A673 (cell line): ENCODE data around the gene CELF4. TPM values are rescaled to one million over a fixed set of nuclear protein-coding genes. Genes with fewer than 3 reads are reported as not detected.
A peak's percentile ranks its signal among the peaks of the same experiment; 100 is the strongest.

Source experiments
- BruUV-seq: library from RNA; stranded (reverse); fragments of 400-500 nt; replicated peaks from 2 replicates; lab custom pipeline; 2021; lab: Mats Ljungman, UMichigan
- CTCF ChIA-PET: fragments of 300-600 bp; sonication (Branson Sonifier 250); formaldehyde crosslinking; loops from one replicate; lab custom pipeline; 2022; ENCODE audit warnings: antibody characterized with exemption; lab: Charles Lee
- POLR2A ChIA-PET: fragments of 300-600 bp; sonication (Branson Sonifier 250); formaldehyde crosslinking; loops from one replicate; lab custom pipeline; 2022; ENCODE audit warnings: antibody characterized with exemption; ENCODE audit not compliant: low non-redundant PET; lab: Charles Lee
- DNase-seq: peaks from one replicate; pipeline ENCODE4 v3.0.0-alpha.2; 2015; ENCODE audit warnings: low spot score
- H3K27ac ChIP-seq: fragments of 200-600 bp; sonication (generic); 2 replicates; pipeline ENCODE4 v1.5.1; 2016; ENCODE audit warnings: mixed run types, low read depth, mild to moderate bottlenecking, mixed read lengths, antibody characterized with exemption, low read length; ENCODE audit not compliant: poor library complexity, severe bottlenecking
- H3K27me3 ChIP-seq: fragments of 200-600 bp; sonication (generic); replicated peaks from 2 replicates; pipeline ENCODE4 v1.6.1; 2017; ENCODE audit warnings: mixed run types, low read depth, mild to moderate bottlenecking, mixed read lengths, antibody characterized with exemption, low read length; ENCODE audit not compliant: insufficient read depth, poor library complexity
- H3K36me3 ChIP-seq: fragments of 200-600 bp; sonication (generic); 2 replicates; pipeline ENCODE4 v1.6.1; 2016; ENCODE audit warnings: mixed run types, mild to moderate bottlenecking, mixed read lengths, antibody characterized with exemption, low read length; ENCODE audit not compliant: insufficient read depth, poor library complexity, severe bottlenecking
- H3K4me1 ChIP-seq: fragments of 200-600 bp; sonication (generic); 2 replicates; pipeline ENCODE4 v1.6.1; 2017; ENCODE audit warnings: mixed run types, mild to moderate bottlenecking, mixed read lengths, antibody characterized with exemption, low read length; ENCODE audit not compliant: insufficient read depth, poor library complexity, severe bottlenecking
- H3K4me3 ChIP-seq: fragments of 200-600 bp; sonication (generic); 2 replicates; pipeline ENCODE4 v1.5.1; 2016; ENCODE audit warnings: low read depth, mixed run types, mild to moderate bottlenecking, mixed read lengths, low read length; ENCODE audit not compliant: poor library complexity, severe bottlenecking
- H3K9me3 ChIP-seq: fragments of 200-600 bp; sonication (generic); 2 replicates; pipeline ENCODE4 v1.6.1; 2016; ENCODE audit warnings: mixed run types, low read depth, mild to moderate bottlenecking, mixed read lengths, antibody characterized with exemption, low read length; ENCODE audit not compliant: poor library complexity, severe bottlenecking
- EZH2 ChIP-seq: fragments of 200-600 bp; sonication (generic); IDR thresholded peaks from 2 replicates; pipeline ENCODE4 v1.6.1; 2017; ENCODE audit warnings: borderline replicate concordance, low read depth, mild to moderate bottlenecking, mixed read lengths, antibody characterized with exemption, low read length; ENCODE audit not compliant: poor library complexity, severe bottlenecking
- intact Hi-C: fragments of 100-400 bp; cut with micrococcal nuclease; formaldehyde crosslinking; loops from one replicate; pipeline ENCODE4 v1.10.0; 2022; ENCODE audit not compliant: unreplicated experiment
- total RNA-seq: library from RNA; stranded (reverse); gene quantifications from 2 replicates; pipeline ENCODE4 v1.2.3, GENCODE V29; 2021
- TF ChIP-seq, protein P1 (sequence below): fragments of 300-800, 200-600 bp; sonication (generic); conservative IDR thresholded peaks from 2 replicates; pipeline ENCODE4 v1.5.1; 2017; ENCODE audit warnings: low read depth, mild to moderate bottlenecking, antibody characterized with exemption, low read length, moderate library complexity, mixed read lengths

CELF4 gene
- total RNA-seq, 1 experiment from 2014 or later, result not detected

DNA sequence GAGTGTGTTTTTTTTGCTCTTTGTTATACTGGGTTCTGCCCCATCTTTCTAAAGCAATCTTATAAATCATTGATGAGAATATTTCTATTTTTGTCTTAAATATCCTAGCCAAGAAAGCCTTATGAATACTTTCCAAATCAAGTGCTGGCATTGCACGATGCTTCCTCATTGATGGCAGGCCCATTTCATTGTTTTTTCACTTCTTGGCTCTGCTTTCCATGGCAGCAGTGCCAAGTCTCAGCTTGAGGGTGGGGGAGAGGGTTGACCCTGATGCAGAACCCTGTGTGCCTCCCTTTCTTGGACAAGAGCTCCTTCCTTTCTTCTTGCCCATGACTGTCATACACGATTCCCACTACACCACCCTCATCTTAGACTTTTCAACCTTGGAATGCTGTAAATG, 16.7 kb upstream of the CELF4 start:
- no peak for DNase-seq
- H3K36me3 ChIP-seq, result no peaks in the 10 kb centered on the region
- H3K27ac ChIP-seq, result no peak overlapping the region
- H3K4me3 ChIP-seq, result no peak overlapping the region
- POLR2A ChIA-PET, result no interaction called here
- H3K9me3 ChIP-seq, result no peaks in the 10 kb centered on the region
- BruUV-seq, result no TSS peak
- peaks cover 5% of the 10 kb centered on the region for H3K27me3 ChIP-seq
- TF ChIP-seq EZH2, result no peak
- TF ChIP-seq, protein P1, sequence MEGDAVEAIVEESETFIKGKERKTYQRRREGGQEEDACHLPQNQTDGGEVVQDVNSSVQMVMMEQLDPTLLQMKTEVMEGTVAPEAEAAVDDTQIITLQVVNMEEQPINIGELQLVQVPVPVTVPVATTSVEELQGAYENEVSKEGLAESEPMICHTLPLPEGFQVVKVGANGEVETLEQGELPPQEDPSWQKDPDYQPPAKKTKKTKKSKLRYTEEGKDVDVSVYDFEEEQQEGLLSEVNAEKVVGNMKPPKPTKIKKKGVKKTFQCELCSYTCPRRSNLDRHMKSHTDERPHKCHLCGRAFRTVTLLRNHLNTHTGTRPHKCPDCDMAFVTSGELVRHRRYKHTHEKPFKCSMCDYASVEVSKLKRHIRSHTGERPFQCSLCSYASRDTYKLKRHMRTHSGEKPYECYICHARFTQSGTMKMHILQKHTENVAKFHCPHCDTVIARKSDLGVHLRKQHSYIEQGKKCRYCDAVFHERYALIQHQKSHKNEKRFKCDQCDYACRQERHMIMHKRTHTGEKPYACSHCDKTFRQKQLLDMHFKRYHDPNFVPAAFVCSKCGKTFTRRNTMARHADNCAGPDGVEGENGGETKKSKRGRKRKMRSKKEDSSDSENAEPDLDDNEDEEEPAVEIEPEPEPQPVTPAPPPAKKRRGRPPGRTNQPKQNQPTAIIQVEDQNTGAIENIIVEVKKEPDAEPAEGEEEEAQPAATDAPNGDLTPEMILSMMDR, result no peak
- H3K4me1 ChIP-seq, result no peaks in the 10 kb centered on the region
- intact Hi-C loops, result no loop called here
- CTCF ChIA-PET, result no interaction called here

DNA sequence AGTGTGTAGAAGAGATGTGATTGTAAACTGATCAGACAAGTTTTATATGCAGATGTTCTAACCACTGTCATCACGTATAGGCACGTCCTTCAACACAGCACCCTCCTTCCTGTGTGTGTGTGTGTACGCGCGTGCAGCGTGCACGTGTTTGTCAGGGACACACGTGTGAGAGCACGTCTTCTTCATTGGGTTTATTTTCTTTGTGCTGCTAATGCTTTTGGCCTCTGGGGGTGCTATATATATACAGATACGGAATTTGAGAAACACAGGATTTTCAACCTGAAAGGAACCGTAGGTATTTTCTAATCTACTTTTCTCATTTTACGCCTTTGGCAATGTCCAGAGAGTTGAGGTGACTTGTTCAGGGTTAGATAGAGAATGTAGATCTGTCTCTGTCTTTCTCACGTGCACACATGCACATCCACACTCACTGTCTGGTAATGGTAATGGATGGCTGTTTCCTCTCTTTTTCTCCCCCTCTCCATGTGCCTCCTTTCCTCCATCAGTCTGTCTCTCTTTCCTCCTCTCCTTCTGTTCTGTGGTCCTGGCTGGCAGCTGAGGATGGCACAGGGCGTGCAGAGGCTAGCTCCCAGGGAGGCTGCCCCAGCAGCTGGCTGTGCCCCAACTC, 13.4 kb upstream of the CELF4 start:
- CTCF ChIA-PET, result no interaction called here

GRCh38 chr18:37578182-37578678, 12.6 kb upstream of the CELF4 start:
- Histone ChIP-seq H3K27me3 (peaks cover 25% of the 10 kb centered on the region), H3K4me3 (no peak overlapping the region), H3K9me3 (no peaks in the 10 kb centered on the region), H3K36me3 (no peaks in the 10 kb centered on the region), H3K27ac (no peak overlapping the region), H3K4me1 (no peaks in the 10 kb centered on the region)
- TF ChIP-seq, protein P1, result no peak
- no peak for TF ChIP-seq EZH2
- DNase-seq, result no peak
- ChIA-PET CTCF (no interaction called here), POLR2A (no interaction called here)
- no TSS peak for BruUV-seq
- intact Hi-C loops, result no loop called here

More for the DNA sequence above, 13.4 kb upstream of the CELF4 start:
- no TSS peak for BruUV-seq
- no peak overlapping the region for H3K27ac ChIP-seq
- H3K27me3 ChIP-seq, result peaks cover 18% of the 10 kb centered on the region
- TF ChIP-seq, protein P1, result peak; percentile 53
- no peak for TF ChIP-seq EZH2
- no peaks in the 10 kb centered on the region for H3K4me1 ChIP-seq
- intact Hi-C loops, result no loop called here
- no peak overlapping the region for H3K4me3 ChIP-seq
- no peaks in the 10 kb centered on the region for H3K9me3 ChIP-seq
- peak; percentile 18 for DNase-seq
- POLR2A ChIA-PET, result no interaction called here
- no peaks in the 10 kb centered on the region for H3K36me3 ChIP-seq
